GM21447 (cell line): Measurements from ENCODE around the gene ANO1.
"Not testable (repeated sequence)": the region's sequence is repeated elsewhere in the genome, so short reads cannot be mapped to it uniquely, and the experiment has no call there.

Source experiments
- ATAC-seq: cut with Tn5 transposase; IDR thresholded peaks from one replicate; pipeline ENCODE4 v1.9.1; 2021; ENCODE audit not compliant: unreplicated experiment

ANO1 gene

DNA sequence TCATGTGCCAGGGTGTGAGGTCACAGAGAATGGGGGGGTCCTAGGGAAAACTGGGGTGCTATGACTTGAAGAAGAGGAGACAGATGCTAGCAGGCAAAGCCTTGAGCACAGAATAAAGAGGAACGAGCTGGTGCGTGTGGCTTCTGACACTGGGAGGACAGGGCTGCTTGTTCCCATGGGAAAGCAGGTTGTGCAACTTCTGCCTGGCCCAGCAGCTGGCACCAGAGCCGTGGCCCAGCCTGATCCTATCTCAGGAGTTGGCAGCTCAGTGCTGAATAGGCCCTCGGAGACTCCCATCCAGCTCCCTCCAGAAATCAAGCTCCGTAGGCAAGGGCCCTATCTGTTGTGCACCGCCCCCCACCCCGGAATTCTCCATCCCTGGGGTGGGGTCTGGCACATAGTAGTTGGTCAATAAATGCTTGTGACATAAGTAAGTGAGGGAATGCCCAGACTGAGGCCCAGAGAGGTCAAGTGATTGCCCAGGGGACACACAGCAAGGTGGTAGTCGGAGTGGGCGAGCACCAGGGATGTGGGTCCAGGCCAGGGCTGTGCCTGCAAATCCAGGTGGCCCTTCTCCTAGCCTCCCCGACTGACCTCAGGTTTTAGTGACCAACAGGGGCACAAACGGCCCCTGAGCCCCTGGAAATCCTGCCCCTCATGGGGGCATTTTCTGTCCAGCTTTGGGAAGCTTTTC, 105.5 kb downstream of the ANO1 start:
- no peak for ATAC-seq

DNA sequence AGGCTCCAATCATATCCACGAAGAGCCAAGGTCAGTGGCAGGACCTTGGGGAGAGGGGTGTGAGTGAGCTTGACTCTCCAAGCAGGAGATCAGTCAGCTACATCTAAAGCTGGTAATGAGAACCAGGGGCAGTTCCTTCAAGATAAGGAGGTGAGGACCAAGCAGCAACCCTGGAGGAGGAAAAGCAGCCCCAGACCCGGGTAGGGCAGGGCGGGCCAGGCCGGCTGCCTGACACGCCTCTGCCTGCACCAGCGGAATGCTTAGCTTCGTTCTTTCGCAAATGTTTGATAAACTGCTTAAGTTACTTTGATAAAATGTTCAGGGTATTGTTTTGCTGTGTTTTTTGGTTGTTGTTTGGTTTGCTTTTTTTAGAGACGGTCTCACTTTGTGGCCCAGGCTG, 106.3 kb downstream of the ANO1 start:
- ATAC-seq, result no peak

DNA sequence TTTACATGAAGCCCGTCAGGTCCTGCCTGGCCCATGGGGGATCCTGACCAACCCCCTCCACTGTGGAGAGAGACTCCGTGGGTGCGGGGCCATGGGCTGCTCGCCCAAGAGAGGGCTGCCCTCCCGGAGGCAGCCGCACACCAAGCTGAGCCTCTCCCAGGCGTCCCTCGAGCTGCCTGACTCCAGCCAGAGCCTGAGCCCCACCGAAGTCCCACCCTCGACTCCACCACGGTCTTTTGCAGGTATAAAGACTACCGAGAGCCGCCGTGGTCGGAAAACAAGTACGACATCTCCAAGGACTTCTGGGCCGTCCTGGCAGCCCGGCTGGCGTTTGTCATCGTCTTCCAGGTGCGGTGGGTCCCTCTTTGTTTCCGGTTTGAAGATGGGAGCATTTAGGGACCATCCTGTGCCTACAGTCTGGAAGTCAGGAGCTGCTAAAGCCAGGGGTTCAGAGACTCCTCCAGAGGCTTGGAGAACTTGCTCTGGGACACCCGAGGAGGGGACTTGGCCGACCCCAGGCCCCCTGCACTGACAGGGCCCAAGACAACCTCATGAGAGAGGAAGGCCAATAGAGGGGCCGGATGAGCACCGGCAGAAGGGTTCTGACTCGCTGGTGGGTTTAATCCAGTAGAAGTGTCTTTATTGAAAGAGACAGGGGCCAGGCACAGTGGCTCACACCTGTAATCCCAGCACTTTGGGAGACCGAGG, 107.4 kb downstream of the ANO1 start:
- ATAC-seq, result no peak

DNA sequence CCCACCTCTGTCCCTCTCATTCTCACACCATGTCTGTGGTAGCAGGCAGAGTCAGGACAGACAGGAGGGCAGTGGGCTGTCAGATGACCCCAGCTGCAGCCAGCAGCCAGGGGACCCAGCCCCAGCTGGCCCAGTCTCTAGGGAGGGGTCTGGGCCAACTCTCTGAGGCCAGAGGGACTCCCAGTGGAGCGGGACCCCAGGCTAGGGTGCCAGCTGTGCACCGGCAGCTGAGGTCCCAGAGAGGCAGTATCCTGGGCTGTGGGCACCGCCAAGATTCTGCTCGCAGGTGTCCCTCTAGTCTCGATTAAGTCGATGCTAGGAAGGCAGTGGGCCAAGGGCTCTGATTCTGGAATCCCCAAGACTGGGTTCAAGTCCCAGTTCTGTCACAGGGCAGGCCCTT, 108.3 kb downstream of the ANO1 start:
- ATAC-seq, result no peak

DNA sequence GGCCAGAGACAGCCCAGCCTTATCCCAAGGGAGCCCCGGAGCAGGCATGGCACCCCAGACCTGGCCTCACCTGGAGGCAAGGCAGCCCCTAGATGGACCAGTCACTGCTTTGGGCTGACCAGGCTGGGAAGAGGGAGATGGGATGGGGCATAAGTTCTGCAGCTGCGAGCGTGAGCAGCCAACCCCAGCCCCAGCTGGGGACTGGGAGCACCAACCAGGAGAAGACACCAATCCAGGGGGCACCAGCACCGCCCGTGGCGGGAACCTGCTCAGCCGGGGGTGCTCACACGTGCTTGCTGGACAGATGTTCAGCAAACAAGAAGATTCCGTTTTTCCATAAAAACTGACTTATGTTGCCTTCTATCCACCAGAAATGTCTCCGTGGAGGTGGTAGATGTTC, 108.8 kb downstream of the ANO1 start:
- no peak for ATAC-seq

DNA sequence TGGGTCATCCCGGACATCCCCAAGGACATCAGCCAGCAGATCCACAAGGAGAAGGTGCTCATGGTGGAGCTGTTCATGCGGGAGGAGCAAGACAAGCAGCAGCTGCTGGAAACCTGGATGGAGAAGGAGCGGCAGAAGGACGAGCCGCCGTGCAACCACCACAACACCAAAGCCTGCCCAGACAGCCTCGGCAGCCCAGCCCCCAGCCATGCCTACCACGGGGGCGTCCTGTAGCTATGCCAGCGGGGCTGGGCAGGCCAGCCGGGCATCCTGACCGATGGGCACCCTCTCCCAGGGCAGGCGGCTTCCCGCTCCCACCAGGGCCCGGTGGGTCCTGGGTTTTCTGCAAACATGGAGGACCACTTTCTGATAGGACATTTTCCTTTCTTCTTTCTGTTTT, 109.7 kb downstream of the ANO1 start:
- ATAC-seq, result no peak

DNA sequence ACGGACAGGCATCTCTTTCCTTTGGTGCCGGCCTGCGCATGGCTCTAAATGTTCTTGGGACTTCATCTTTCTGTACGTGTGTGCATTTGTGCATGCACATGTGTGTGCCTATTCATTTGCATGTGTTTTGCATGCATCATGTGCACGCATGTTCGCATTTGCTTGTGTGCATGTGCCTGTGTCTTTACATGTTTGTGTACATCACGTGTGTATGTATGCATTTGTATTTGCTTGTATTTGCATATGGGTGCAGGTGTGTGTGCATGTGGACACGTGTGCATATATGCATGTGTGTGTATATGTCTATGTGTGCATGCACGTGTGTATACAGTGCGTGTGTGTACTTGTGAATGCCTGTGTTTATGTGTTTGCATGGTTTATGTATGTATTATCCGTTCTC, 111.5 kb downstream of the ANO1 start:
- ATAC-seq, result no peak

DNA sequence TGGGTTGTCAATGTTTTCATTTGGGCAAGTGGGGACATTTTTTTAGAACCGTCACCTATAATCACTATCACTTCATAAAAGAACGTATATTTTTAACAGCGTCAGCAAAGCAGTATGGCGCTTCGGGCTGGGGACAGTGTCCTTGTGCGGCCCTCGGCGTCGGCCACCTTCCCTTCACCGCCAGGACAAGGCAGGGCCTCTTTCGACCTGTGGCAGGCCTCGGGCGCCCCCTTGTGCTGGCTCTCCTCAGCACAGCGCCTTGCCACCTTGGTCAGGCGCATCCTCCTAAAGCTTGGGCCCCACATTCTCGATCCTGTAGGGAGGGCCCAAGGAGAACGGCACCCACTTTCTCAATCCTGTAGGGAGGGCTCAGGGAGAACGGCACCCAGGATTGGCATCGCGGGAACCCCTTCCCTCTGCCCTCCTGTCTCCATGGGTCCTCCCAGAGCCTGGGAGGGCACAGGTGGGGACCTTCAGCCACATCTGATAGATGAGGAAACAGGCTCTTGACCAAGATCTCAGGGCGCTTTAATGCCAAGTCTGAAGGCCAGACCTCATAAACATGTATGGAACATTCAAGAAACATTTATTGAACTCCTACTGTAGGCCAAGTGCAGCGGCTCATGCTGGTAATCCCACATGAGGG, 113.5 kb downstream of the ANO1 start:
- no peak for ATAC-seq

DNA sequence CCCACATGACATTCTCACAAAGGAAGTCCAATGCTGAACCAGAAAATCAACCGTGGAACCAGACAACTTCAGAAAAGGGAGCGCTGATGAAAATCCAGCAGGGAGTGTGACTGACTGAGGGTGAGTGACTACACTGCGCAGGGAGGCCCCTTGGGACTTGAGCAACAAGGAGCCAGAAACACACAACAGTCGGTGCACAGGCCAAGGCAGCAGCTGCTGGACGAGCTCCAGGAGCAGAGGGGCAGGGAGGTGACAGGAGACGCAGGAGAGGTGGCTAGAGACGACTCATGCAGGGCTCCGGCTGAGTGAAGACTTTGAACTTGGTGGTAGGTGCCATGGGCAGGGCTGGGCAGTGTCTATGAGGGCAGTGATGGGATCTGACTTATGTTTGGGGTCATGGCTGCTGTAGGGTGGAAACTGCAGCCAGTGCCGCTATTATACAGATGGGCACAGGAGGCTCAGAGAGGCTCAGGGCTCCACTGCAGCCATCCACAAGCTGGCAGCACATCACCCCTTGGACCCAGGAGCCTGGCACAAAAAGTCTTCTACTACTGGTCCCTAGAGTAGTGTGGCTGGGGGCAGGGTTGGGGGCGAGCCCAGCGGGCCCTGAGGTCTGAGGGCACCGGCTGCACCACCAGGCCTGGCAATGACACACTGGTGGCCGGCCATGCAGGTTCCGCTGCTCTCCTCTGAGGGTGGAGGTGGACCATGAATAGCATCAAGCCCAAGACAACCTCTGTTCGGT, 114.7 kb downstream of the ANO1 start:
- no peak for ATAC-seq

DNA sequence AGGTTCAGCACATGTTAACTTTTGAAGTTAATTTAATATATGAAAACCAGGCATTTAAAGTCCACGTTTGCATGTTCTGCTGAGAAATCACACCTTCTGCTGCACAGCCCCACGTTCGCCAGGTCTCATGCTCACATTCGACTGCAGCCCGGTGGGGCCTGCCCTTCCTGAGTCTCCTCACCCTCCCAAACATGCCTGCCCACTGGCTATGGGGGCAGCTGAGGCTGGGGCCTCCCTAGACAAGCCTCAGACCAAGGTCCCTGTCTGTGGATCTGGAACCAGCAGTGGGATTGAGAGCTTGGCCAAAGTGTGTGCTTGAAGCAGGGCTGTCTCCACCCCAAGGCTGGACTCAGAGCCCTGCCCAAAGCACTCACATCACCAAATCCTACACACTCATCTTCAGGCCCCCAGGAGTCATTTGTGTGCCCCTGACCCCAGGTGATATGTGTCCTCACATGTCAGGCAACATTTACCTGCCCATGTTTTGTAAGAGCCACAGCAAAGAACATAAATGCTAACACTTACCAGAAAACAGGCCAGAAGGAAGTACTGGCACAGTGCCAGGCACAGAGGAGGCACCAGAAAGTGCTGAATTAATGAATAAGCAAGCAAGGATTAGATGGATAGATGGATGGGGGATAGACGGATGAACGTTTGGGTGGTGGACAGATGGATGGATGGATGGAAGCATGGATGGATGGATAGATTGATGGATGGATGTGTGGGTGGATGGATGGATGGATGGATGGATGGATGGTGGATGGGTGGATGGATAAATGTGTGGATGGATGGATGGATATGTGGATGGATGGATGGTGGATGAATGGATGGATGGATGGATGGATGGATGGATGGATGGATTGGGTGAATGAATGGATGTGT, 115.5 kb downstream of the ANO1 start:
- no peak for ATAC-seq

DNA sequence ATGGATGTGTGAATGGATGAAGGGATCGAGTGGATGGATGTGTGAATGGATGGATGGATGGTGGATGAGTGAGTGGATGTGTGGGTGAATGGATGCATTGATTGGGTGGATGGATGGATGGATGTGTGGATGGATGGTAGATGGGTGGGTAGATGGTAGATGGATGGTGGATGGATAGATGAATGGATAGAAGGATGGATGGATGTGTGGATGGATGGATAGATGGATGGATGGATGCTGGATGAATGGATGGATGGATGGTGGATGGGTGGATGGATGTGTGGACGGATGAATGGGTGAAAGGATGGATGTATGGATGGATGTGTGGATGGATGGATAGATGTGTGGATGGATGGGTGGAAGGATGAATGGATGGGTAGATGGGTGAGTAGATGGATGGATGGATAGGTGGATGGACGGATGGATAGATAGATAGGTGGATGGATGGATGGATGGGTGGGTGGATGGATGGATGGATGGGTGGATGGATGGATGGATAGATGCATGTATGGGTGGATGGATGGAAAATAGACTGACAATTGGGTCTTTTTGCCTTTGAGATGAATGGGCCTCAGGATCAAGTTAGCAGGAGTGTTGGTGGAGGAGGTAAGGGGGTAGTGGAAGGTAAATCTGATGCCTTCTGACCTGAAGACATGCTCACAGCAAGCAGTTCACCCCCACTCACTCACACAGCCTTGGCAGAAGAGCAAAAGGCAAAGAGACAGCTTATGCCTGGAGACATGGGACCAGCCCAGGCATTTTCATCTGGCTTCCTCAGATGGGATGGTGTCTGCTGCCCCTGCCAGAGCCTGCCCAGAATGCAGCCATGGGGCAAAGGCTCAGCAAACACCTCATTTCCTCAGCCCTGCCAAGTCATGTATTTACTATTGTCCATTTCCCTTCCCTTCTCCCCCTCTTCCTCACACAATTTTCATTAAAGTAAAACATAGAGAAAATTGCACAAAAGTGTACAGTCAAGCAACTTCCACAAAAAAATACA, 117.0 kb downstream of the ANO1 start:
- no peak for ATAC-seq

DNA sequence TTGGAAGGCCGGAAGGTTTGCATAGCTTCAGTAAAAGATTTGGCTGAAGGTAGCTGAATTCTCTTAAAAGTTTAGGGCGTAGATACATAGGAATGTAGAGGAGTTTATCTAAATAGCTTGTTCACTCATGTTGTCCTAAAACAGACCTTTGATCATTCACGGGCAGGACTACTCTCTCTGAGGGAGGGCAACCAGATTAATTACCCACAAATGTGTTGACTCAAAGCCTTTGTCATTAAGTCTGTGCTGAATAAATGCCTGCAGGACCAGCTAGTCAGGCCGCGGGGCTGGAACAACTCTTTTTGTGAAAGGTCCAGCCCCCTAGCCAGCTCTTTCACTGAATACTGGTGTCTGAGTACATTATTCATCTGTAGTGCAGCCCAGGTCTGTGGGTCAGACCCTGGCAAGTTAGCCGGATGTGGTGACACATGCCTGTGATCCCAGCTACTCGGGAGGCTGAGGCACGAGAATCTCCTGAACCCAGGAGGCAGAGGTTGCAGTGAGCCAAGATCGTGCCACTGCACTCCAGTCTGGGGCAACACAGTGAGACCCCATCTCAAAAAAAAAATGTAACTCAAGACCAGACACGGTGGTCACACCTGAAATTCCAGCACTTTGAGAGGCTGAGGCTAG, 122.2 kb downstream of the ANO1 start:
- no peak for ATAC-seq

DNA sequence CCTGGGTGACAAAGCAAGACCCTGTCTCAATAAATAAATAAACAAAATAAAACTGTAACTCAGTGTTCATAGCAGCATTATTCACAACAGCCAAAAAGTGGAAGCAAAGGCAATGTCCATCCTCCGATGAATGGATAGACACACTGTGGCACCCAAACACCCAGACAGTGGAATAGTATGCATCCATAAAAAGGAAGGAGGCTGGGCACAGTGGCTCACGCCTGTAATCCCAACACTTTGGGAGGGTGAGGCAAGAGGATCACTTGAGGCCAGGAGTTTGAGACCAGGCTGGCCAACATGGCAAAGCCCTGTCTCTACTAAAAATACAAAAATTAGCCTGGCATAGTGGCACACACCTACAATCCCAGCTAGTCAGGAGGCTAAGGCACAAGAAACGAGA, 122.9 kb downstream of the ANO1 start:
- not testable (repeated sequence) for ATAC-seq

DNA sequence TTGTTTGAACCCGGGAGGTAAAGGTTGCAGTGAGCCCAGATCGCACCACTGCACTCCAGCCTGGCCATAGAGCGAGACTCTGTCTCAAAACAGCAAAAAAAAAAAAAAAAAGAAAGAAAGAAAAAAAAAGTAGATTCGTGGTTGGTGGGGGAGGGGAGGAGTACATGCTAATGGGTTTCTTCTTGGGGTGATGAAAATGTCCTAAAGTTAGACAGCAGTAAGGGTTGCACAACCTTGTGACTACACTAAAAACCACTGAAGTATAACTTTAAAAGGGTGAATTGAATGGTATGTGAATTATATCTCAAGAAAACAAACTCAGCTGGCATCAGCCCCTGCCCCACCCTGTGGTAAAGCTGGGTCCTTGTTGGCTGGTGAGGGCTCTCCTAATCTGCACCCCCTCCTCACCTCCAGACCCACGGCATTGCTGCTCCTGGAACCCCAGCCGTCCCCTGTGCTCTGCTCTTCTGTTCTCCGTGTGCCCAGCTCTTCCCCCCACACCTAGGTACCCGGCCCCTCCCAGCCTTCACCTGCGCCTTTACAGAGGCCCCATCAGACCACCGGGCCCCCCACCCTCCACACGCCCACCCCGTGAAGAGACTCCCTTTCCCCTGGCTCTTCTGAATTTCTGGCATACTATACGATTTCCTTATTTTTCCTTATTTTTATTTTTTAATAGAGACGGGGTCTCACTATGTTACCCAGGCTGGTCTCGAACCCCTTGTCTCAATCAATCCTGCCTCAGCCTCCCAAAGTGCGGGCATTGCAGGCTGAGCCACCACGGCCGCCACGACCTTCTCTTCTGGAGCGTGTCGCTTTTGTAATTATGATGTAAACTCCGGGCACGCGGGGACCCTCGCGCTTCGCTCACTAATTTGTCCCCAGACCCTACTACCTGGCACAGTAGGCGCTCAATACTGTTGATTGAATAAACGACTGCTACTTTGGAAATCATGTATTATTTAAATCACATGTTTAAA, 124.1 kb downstream of the ANO1 start:
- no peak for ATAC-seq

DNA sequence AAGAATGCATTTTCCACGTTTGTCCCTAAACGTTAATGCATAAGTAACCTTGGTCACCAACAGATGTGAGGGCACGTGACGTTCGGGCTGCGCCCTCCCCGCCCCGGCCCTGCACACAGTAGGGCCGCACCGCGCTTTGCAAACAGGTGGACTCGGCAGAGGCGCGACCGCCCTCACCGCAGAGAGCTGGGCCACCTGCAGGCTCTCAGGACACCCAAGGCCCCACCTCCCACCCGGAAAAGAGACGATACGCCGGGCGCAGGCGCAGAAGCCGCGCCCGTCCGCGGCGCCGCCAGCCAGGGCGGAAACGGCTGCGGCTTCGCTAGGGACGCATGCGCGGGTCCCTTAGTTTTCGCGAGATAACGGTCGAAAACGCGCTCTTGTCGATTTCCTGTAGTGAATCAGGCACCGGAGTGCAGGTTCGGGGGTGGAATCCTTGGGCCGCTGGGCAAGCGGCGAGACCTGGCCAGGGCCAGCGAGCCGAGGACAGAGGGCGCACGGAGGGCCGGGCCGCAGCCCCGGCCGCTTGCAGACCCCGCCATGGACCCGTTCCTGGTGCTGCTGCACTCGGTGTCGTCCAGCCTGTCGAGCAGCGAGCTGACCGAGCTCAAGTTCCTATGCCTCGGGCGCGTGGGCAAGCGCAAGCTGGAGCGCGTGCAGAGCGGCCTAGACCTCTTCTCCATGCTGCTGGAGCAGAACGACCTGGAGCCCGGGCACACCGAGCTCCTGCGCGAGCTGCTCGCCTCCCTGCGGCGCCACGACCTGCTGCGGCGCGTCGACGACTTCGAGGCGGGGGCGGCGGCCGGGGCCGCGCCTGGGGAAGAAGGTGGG, 125.0 kb downstream of the ANO1 start, which contains the start of gene FADD:
TSS of gene FADD (plus strand) at position 377 of the 831 bp plus-strand sequence. CDS start at position 541, 164 bp downstream.
- peak; percentile 62 for ATAC-seq

DNA sequence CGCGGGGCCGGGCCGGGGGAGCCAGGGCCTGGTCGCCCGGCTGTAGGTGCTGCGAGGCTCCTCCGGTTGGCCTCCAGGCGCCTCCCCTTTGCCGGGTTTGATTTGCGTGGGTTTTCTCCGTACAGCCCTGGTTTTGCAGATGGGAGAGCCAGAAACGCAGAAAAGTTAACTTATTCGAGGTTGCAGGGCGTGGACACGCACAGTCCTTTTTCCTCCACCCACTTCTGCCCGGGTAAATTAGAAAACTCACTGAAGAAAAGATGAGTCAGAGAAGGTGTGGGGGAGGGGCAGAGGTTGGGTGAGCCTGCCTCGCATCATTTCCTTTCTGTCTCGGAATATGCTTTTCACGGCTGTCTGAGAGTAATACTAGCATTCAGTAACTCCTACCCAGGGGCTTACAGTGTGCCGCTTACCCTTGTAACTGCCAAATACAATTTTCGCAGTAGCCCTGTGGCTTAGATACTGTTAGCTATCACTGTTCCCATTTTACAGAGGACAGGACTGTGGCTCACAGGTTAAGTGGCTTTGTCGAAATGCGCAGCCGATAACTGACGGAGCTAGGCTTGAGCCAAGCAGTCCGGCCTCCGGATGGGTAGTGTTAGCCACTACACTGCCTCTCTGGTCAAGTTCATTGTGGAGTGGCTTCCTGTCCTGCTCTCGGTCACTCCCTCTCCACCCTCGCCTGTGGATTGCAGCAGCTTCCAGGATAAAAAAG, 125.8 kb downstream of the ANO1 start:
- peak; percentile 50 for ATAC-seq
